ENCODE measurements around the gene ETV7. TPM values are rescaled to one million over a fixed set of nuclear protein-coding genes. Genes with fewer than 3 reads are reported as not detected.

The ETV7 gene
- total RNA-seq, 1 donor from 2014 or later, result not detected

DNA sequence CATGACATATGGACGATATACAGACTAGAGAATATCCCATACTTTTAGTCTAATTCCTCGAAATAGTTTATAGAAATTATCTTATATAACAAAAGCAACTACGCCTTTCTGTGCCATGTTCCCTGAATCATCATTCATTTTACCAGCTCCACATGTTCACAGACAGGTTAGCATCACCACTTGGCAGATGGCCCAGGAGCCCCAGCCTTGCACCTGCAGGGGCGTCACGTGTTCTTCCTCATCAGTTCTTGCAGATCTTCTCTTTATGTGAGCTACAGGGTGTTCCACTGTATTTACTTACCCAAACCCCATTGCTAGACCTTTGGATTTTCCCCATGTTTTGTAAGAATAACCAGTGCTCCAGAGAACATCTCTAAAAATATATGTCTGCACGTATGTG lies 38.2 kb downstream of the ETV7 start:
- H3K9me3 Mint-ChIP-seq, result peaks cover 7% of the 10 kb centered on the region
- peaks cover 3% of the 10 kb centered on the region for H3K27me3 Mint-ChIP-seq (ENCODE audit: low read depth)
- no peaks in the 10 kb centered on the region for H3K36me3 Mint-ChIP-seq (ENCODE audit: low read depth)
- no peak overlapping the region for H3K4me3 Mint-ChIP-seq
- DNase-seq (ENCODE audit: low read depth, low spot score), result no peak
- H3K4me1 Mint-ChIP-seq, result peaks cover 10% of the 10 kb centered on the region
- TF ChIP-seq, protein P1, sequence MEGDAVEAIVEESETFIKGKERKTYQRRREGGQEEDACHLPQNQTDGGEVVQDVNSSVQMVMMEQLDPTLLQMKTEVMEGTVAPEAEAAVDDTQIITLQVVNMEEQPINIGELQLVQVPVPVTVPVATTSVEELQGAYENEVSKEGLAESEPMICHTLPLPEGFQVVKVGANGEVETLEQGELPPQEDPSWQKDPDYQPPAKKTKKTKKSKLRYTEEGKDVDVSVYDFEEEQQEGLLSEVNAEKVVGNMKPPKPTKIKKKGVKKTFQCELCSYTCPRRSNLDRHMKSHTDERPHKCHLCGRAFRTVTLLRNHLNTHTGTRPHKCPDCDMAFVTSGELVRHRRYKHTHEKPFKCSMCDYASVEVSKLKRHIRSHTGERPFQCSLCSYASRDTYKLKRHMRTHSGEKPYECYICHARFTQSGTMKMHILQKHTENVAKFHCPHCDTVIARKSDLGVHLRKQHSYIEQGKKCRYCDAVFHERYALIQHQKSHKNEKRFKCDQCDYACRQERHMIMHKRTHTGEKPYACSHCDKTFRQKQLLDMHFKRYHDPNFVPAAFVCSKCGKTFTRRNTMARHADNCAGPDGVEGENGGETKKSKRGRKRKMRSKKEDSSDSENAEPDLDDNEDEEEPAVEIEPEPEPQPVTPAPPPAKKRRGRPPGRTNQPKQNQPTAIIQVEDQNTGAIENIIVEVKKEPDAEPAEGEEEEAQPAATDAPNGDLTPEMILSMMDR (conservative IDR thresholded peaks at IDR 0.05), result no peak
- H3K27ac Mint-ChIP-seq (ENCODE audit: unreplicated experiment), result no peak overlapping the region

DNA sequence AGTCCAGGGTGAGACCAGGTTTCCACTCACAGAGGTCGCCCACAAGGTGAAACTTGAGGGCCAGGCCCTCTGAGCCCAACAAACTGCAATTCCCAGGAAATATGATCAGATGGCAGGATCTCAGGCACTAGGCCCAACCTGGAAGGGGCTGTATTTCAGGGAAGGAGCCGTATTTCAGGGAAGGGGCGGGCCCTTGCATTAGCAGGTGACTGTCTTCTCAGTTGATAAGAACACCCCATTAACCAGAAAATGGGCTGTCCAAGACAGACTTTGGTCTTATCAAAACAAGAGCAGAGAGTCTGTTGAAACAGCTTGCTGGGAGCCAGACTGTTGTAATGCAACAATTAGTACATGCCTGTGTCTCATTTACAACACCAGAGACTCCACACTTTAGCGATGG lies 39.8 kb downstream of the ETV7 start:
- Mint-ChIP-seq H3K4me3 (no peak overlapping the region), H3K4me1 (peaks cover 10% of the 10 kb centered on the region), H3K9me3 (peaks cover under 1% of the 10 kb centered on the region), H3K36me3 (ENCODE audit: low read depth) (no peaks in the 10 kb centered on the region), H3K27me3 (ENCODE audit: low read depth) (no peaks in the 10 kb centered on the region), H3K27ac (ENCODE audit: unreplicated experiment) (no peak overlapping the region)
- no peak for DNase-seq (ENCODE audit: low read depth, low spot score)
- TF ChIP-seq, protein P1 (conservative IDR thresholded peaks at IDR 0.05), result no peak

DNA sequence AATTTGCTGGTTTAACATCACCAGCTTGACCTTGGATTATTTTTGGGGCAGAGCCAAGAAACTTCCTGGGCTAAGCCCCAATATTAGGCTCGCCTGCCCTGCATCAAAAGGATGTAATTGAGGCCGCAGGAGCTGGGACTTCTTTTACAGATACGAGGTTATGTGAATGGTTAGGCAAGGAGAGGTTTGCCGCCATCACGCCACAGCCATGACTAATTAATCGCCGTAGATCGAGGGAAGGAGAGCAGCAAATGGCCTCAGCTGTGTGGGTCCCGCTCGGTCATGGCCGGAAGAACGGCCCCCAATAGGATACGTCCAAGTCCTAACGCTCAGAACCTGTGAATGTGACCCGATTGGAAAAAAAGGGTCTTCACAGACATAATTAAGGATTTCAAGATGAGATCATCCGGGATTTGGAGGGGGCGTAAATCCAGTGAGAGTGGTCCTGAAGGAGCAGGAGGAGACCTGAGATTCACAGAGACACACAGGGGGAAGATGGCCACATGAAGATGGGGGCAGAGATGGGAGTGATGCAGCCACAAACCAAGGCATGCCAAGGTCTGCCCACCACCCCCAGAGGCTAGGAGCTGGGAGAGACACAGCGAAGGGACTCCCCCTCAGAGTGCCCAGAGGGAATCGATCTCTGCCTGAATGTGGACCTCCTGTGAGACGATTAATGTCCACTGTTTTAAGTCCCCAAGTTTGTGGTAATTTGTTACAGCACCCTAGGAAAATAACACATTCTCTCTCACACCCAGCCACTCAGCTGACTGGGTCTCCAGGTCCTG lies 40.8 kb downstream of the ETV7 start:
- no peak overlapping the region for H3K27ac Mint-ChIP-seq (ENCODE audit: unreplicated experiment)
- TF ChIP-seq, protein P1 (conservative IDR thresholded peaks at IDR 0.05), result no peak
- H3K4me3 Mint-ChIP-seq, result no peak overlapping the region
- no peaks in the 10 kb centered on the region for H3K27me3 Mint-ChIP-seq (ENCODE audit: low read depth)
- H3K9me3 Mint-ChIP-seq, result no peaks in the 10 kb centered on the region
- no peaks in the 10 kb centered on the region for H3K36me3 Mint-ChIP-seq (ENCODE audit: low read depth)
- DNase-seq (ENCODE audit: low read depth, low spot score), result no peak
- H3K4me1 Mint-ChIP-seq, result peaks cover 10% of the 10 kb centered on the region

DNA sequence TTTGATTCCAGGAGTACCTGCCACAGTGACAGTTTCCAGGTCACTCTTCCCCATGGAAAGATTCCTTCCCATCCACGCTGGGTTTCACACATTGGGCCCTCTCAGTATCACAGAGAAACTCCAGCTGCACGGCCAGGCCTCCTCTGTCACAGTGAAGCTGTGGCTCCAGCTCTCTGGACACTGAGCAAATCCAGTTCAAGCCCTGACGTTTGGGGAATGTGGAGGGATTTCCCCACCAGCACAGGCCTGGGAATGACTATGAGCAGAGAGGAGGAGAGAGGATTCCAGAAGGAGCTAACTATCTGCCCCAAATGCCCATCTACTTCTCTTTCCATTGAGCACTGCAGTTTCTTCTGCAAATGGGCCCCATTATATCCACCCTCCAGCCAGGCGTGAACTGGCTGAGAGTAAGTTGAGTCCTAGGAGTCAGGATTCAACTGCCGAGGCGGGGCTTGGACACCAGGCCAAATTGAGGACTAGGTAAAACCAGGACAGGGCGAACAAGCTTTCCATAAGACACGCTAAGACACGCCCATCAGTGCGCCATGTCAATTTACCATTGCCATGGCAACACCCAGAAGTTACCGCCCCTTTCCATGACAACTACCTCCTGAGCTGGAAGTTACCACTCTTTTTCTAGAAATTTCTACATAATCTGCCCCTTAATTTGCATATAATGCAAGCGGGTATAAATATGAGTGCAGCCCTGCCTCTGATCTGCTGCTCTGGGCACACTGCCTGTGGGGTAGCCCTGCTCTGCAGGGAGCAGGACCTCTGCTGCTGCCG lies 41.6 kb downstream of the ETV7 start:
- no peaks in the 10 kb centered on the region for H3K9me3 Mint-ChIP-seq
- TF ChIP-seq, protein P1 (conservative IDR thresholded peaks at IDR 0.05), result no peak
- no peak overlapping the region for H3K27ac Mint-ChIP-seq (ENCODE audit: unreplicated experiment)
- DNase-seq (ENCODE audit: low read depth, low spot score), result no peak
- peaks cover 1% of the 10 kb centered on the region for H3K27me3 Mint-ChIP-seq (ENCODE audit: low read depth)
- no peak overlapping the region for H3K4me3 Mint-ChIP-seq
- H3K36me3 Mint-ChIP-seq (ENCODE audit: low read depth), result no peaks in the 10 kb centered on the region
- H3K4me1 Mint-ChIP-seq, result peaks cover 9% of the 10 kb centered on the region

DNA sequence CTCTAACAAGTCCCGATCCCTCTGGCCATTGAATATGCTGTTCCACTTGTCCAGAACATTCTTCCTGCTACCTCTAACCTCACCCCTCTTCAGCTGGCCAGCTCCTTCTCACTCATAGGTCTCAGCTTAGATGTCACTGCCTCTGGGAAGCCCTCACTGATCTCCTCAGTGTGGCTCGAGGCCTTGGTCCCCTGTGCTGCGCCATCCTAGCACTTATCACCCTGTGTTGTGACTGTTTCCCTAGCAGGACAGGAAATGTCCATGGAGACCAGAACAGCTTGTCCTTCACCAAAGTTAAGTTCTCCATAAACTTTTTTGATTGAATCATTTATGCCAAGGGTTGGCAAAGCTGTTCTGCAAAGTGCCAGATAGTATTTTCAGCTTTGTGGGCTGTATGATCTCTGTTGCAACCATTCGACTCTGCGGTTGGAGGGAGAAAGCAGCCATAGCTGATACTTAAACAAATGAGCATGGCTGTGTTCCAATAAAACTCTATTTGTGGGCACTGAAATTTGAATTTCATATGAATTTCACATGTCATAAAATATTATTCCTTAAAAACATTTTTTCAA lies 44.3 kb downstream of the ETV7 start:
- Mint-ChIP-seq H3K4me1 (peaks cover 17% of the 10 kb centered on the region), H3K36me3 (ENCODE audit: low read depth) (no peaks in the 10 kb centered on the region), H3K27me3 (ENCODE audit: low read depth) (peaks cover 17% of the 10 kb centered on the region), H3K27ac (ENCODE audit: unreplicated experiment) (no peak overlapping the region), H3K9me3 (no peaks in the 10 kb centered on the region), H3K4me3 (no peak overlapping the region)
- DNase-seq (ENCODE audit: low read depth, low spot score), result no peak
- TF ChIP-seq, protein P1 (conservative IDR thresholded peaks at IDR 0.05), result no peak

All from neural crest cell (in vitro differentiated cells).